Stimulated activated naive CD8-positive, alpha-beta T cell treated with anti-CD3 and anti-CD28 coated beads, Interleukin-15, amount 100 ng/mL, for 72 hours (primary cell): ENCODE data around the gene DARS1.
"Not testable (repeated sequence)": the region's sequence is repeated elsewhere in the genome, so short reads cannot be mapped to it uniquely, and the experiment has no call there.

Source experiments
- ATAC-seq: fragments of 150-1000 bp; cut with Tn5 transposase; 2 replicates; pipeline ENCODE4 v1.10.0; 2021; ENCODE audit warnings: mild to moderate bottlenecking, moderate library complexity
- DNase-seq, 2 donors: peaks; one replicate each; pipeline ENCODE4 v3.0.0; 2021 to 2022
- H3K27ac Mint-ChIP-seq, 2 donors: one replicate each; pipeline ENCODE4 v1.8.0; 2022; ENCODE audit warnings: mild to moderate bottlenecking in 2 of 2, mixed read lengths in 2 of 2, moderate library complexity in 2 of 2
- H3K27me3 Mint-ChIP-seq: one replicate; pipeline ENCODE4 v1.8.0; 2022; ENCODE audit warnings: mixed read lengths
- H3K4me1 Mint-ChIP-seq: one replicate; pipeline ENCODE4 v1.8.0; 2022; ENCODE audit warnings: mild to moderate bottlenecking, mixed read lengths
- H3K4me3 Mint-ChIP-seq, 2 donors: one replicate each; pipeline ENCODE4 v1.8.0; 2022; ENCODE audit warnings: mild to moderate bottlenecking in 2 of 2, mixed read lengths in 2 of 2, moderate library complexity in 1 of 2
- H3K9me3 Mint-ChIP-seq, 2 donors: one replicate each; pipeline ENCODE4 v1.8.0; 2022; ENCODE audit warnings: mixed read lengths in 2 of 2

DARS1 gene

DNA sequence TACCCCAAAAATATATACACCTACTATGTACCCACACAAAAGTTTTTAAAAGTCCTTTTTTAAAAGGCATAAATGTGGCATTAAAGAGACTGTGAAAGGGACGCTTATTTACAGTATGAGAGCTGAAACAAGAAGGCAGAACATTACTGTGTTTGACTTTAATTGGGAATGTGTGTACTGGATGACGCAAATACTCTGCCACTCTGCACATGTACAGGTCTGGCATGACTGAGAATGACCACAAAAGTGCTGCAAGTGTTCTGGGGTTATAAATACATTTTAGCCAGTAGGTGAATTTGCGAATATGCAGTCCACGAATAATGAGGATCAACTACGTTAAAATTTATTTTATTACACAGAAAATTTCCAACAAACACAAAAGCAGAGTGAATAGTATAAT, 11.4 kb downstream of the DARS1 start:
- Mint-ChIP-seq H3K9me3 (peaks cover 0 to 16% of the 10 kb centered on the region in 2 donors), H3K4me3 (no peak overlapping the region), H3K27ac (no peak overlapping the region), H3K4me1 (peaks cover 63% of the 10 kb centered on the region), H3K27me3 (no peaks in the 10 kb centered on the region)
- ATAC-seq, result no peak
- DNase-seq, result no peak

- Mint-ChIP-seq H3K9me3 (peaks cover 0 to 16% of the 10 kb centered on the region in 2 donors), H3K27ac (no peak overlapping the region), H3K4me1 (peaks cover 55% of the 10 kb centered on the region), H3K27me3 (no peaks in the 10 kb centered on the region), H3K4me3 (no peak overlapping the region)
- no peak for DNase-seq
- ATAC-seq, result no peak
Observed at GRCh38 chr2:135969655-135970387, 15.6 kb downstream of the DARS1 start.

- H3K4me1 Mint-ChIP-seq, result peaks cover 60% of the 10 kb centered on the region
Observed at GRCh38 chr2:135965756-135966155, 19.7 kb downstream of the DARS1 start.

GRCh38 chr2:135964404-135964803, 21.0 kb downstream of the DARS1 start:
- H3K4me1 Mint-ChIP-seq, result peaks cover 61% of the 10 kb centered on the region
- H3K27me3 Mint-ChIP-seq, DNase-seq, H3K4me3 Mint-ChIP-seq, ATAC-seq, H3K9me3 Mint-ChIP-seq, H3K27ac Mint-ChIP-seq: not testable (repeated sequence)

More at GRCh38 chr2:135965756-135966155, 19.7 kb downstream of the DARS1 start:
- DNase-seq (no peak), ATAC-seq (no peak)
- Mint-ChIP-seq H3K27ac (no peak overlapping the region), H3K27me3 (no peaks in the 10 kb centered on the region), H3K4me3 (no peak overlapping the region), H3K9me3 (no peaks in the 10 kb centered on the region)

DNA sequence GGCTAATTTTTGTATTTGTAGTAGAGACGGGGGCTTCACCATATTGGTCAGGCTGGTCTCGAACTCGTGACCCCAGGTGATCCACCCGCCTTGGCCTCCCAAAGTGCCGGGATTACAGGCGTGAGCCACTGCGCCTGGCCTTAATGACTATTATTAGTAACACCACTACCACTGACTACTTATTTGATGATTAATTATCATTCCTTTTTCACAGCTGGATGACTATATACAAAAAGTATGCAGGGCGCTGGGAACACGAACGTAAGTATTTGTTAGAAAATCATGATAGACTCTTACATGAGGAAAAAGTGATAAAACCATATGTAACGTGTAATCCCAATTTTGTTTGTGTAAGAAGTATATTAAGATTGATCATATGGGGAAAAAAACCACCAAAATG, 21.6 kb downstream of the DARS1 start:
- no peak for DNase-seq
- Mint-ChIP-seq H3K9me3 (no peaks in the 10 kb centered on the region), H3K4me3 (no peak overlapping the region)

GRCh38 chr2:135962366-135963123, 22.9 kb downstream of the DARS1 start:
- Mint-ChIP-seq H3K4me1 (peaks cover 57% of the 10 kb centered on the region), H3K9me3 (no peaks in the 10 kb centered on the region), H3K4me3 (peak overlapping the region; percentile 13 to 35), H3K27me3 (no peaks in the 10 kb centered on the region), H3K27ac (peak overlapping the region in 1 of 2 donors; percentile 14)
- ATAC-seq (peak; percentile 55), DNase-seq (no peak)

More for the DNA sequence above, 21.6 kb downstream of the DARS1 start:
- ATAC-seq, result no peak
- H3K27ac Mint-ChIP-seq, result no peak overlapping the region
- peaks cover 61% of the 10 kb centered on the region for H3K4me1 Mint-ChIP-seq
- H3K27me3 Mint-ChIP-seq, result no peaks in the 10 kb centered on the region

- DNase-seq (no peak), ATAC-seq (no peak)
- Mint-ChIP-seq H3K9me3 (no peaks in the 10 kb centered on the region), H3K4me3 (no peak overlapping the region), H3K27ac (no peak overlapping the region), H3K4me1 (peaks cover 58% of the 10 kb centered on the region), H3K27me3 (no peaks in the 10 kb centered on the region)
Observed at GRCh38 chr2:135960656-135961551, 24.5 kb downstream of the DARS1 start.

DNA sequence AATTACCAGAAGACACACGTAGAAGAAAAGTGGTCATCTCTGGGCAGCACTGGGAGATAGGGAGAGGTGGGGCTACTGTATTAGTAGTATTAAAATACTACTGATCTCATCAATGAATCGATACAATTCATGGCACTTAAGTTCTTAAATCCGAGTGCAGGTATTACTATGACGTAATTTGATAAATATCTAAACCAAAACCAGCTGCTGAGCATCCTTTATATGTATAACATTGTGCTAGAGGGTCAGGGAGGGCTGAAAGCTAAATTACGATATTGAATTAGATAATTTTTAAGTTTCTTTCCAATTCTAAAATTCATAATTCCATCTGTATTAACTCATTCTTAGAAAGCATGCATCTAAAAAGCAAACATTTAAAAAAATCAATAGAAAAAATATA, 25.3 kb downstream of the DARS1 start:
- DNase-seq, result no peak
- Mint-ChIP-seq H3K27me3 (no peaks in the 10 kb centered on the region), H3K9me3 (no peaks in the 10 kb centered on the region), H3K4me3 (no peak overlapping the region), H3K4me1 (peaks cover 58% of the 10 kb centered on the region), H3K27ac (no peak overlapping the region)
- ATAC-seq, result no peak

DNA sequence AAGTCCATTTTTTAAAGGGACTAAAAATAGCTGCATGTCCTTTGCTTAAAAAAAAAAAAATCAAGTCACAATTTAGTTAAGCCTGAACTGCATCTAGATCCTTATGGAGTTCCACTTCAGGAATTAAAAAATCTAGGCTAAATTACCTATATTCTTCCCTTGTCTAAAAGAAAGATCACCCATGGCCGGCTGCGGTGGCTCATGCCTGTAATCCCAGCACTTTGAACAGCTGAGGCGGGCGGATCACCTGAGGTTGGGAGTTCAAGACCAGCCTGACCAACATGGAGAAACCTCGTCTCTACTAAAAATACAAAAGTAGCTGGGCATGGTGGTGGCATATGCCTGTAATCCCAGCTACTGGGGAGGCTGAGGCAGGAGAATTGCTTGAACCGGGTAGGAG, 26.5 kb downstream of the DARS1 start:
- ATAC-seq, H3K9me3 Mint-ChIP-seq, H3K27me3 Mint-ChIP-seq, H3K27ac Mint-ChIP-seq, H3K4me3 Mint-ChIP-seq, DNase-seq: not testable (repeated sequence)
- H3K4me1 Mint-ChIP-seq, result peaks cover 51% of the 10 kb centered on the region

DNA sequence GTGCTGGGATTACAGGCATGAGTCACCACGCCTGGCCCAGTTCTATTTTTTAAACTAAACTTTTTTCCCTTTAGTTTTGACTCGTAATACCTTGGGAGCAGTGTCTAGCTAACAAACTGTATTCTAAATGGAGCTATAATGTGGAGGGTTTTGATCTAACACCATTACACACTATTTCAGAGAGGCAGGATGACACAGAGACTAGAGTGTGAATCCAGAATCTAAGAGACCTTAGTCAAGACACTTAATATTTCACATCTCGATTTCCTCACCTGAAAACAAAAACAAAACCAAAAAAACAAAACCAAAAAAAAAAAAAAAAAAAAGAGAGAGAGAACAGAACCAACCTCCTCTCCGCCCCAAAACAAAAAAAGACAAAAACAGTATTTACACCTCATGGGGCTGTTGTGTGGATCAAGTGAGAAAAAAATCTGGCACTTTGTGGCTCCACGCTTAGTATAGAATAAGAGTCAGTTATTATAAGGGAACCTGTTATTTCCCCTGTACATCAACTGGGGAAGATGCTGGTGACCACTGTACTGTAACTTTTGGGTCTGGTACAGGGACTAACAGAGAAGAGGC, 31.3 kb downstream of the DARS1 start:
- Mint-ChIP-seq H3K27ac (peak overlapping the region; percentile 25 to 63), H3K4me1 (peaks cover 31% of the 10 kb centered on the region), H3K27me3 (no peaks in the 10 kb centered on the region), H3K9me3 (no peaks in the 10 kb centered on the region), H3K4me3 (peak overlapping the region in 1 of 2 donors; percentile 74)
- peak; percentile 90 for ATAC-seq
- no peak for DNase-seq

- Mint-ChIP-seq H3K27ac (no peak overlapping the region), H3K4me1 (peaks cover 42% of the 10 kb centered on the region), H3K9me3 (no peaks in the 10 kb centered on the region)
Observed at GRCh38 chr2:135952891-135953290, 32.5 kb downstream of the DARS1 start.

DNA sequence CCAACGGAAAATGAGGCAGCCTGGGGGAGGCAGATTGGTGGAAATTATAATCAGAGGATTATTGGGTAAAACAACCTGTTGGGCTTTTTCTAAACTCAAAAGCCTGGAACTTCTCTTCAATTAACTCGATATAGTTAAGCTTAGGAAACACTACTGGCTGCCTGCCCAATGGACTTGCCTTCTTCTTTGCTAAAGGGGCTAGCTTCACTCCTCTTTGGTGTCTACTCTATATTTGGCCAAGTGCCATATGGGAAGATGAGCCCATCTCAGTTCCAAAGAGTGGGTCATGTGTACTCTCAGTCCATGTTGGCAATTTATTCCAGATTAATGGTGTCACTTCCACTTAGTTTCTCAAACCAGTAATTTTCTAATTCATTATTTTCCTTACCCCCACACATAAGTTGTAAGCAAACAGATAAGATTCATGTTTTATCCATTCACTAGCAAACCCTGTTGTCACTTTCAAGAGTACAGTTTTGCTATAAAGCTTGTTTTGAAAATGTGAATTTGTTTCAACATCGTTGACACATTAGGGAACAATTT, 34.3 kb downstream of the DARS1 start:
- DNase-seq, result no peak

More at GRCh38 chr2:135952891-135953290, 32.5 kb downstream of the DARS1 start:
- DNase-seq (no peak), ATAC-seq (no peak)
- Mint-ChIP-seq H3K4me3 (no peak overlapping the region), H3K27me3 (no peaks in the 10 kb centered on the region)

GRCh38 chr2:135949451-135950234, 35.8 kb downstream of the DARS1 start:
- Mint-ChIP-seq H3K4me3 (no peak overlapping the region), H3K4me1 (peaks cover 51% of the 10 kb centered on the region), H3K27me3 (no peaks in the 10 kb centered on the region), H3K9me3 (no peaks in the 10 kb centered on the region), H3K27ac (no peak overlapping the region)
- DNase-seq (no peak), ATAC-seq (no peak)

More for the DNA sequence above, 34.3 kb downstream of the DARS1 start:
- Mint-ChIP-seq H3K9me3 (no peaks in the 10 kb centered on the region), H3K4me3 (no peak overlapping the region), H3K4me1 (peaks cover 44% of the 10 kb centered on the region), H3K27ac (no peak overlapping the region), H3K27me3 (no peaks in the 10 kb centered on the region)
- ATAC-seq, result no peak

DNA sequence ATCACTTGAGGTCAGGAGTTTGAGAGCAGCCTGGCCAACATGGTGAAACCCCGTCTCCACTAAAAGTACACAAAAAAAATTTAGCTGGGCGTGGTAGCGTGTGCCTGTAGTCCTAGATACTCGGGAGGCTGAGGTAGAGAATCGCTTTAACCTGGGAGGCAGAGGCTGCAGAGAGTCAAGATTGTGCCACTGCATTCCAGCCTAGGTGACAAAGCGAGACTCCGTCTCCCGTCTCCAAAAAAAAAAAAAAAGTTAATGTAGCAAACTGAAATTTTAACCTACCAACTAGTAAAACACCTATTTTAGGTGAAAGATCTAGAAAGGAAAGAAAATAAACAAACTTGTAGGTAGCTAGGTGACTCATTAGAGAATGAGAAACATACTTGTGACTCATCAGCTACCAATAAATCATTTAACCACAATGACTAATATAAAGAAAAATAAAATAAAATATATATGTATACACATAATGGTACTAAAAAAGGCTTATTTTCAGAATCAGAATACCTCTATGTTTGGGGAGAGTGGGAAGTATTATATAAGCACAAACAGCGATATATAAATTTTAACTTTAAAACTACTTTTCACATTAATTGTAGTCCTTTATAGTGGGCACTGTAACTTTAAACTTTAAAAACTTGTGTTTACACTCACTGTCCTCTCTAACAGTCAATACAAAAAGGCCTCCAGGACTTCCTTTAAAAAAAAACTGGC, 36.6 kb downstream of the DARS1 start:
- Mint-ChIP-seq H3K4me3 (peak overlapping the region; percentile 71 to 74), H3K4me1 (peaks cover 44% of the 10 kb centered on the region), H3K27ac (peak overlapping the region; percentile 96 to 98), H3K9me3 (no peaks in the 10 kb centered on the region), H3K27me3 (no peaks in the 10 kb centered on the region)
- ATAC-seq (peak; percentile 89), DNase-seq (peak; percentile 27 to 55)
